A549 treated with ZK216348 at 1 μM for 4 hours (cell line): ENCODE data around the gene NXPH4. TPM values are rescaled to one million over a fixed set of nuclear protein-coding genes. Genes with fewer than 3 reads are reported as not detected.

Experiments
- total RNA-seq: library from RNA; stranded (reverse); fragments of 200-300 nt; extraction: Qiagen RNA extraction; gene quantifications from 5 replicates; pipeline ENCODE4 v1.2.3, GENCODE V29; 2022; ENCODE audit warnings: low read depth

The NXPH4 gene
- total RNA-seq: 2.7 to 6.3 TPM (median 5.1 TPM) in 5 replicates

DNA sequence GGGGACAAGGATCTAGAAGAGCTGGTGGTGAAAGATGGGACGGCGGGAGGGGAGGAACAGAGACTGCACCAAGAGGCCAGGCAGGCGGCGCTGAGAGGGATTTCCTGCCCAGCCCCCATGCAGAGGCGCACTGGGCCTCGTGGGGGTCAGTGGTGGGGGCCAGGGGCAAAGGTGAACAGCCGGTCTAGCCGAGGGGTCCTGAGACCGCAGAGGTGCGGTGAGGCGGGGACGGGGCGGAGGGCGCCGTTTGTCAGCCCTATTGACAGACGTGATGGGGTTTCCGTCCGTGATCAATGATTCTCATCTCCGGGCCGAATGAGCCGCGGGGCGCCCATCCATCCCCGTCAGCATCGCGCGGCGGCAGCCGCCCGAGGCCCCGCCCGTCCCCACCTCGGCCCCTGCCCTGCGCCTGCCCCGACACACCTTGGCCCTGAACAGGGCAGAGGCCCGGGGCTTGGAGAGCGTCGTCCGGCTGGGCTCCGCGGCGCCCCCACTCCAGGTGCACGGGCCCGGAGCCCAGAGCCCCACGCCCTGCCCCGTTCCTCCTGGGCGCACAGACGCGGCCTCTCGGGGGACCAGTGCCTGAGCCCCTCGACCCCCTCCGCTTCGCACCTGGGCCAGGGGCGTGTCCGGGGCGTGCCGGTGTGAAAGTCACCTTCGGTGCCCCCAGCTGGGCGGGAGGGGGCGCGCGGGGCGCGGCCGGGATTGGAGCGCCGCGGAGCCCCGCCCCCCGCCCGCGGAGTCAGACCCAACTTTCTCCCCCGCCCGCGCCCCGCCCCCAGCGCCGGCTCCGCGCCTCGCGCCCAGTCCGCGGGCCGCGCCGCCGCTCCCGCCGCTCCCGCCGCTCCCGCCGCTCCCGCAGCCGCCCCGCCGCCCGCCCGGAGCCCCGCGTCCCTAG lies at the start of gene NXPH4:
Gene NXPH4 (plus strand): TSS at position 781 of the 898 bp plus-strand sequence. CDS start 176 bp downstream, outside the sequence.

DNA sequence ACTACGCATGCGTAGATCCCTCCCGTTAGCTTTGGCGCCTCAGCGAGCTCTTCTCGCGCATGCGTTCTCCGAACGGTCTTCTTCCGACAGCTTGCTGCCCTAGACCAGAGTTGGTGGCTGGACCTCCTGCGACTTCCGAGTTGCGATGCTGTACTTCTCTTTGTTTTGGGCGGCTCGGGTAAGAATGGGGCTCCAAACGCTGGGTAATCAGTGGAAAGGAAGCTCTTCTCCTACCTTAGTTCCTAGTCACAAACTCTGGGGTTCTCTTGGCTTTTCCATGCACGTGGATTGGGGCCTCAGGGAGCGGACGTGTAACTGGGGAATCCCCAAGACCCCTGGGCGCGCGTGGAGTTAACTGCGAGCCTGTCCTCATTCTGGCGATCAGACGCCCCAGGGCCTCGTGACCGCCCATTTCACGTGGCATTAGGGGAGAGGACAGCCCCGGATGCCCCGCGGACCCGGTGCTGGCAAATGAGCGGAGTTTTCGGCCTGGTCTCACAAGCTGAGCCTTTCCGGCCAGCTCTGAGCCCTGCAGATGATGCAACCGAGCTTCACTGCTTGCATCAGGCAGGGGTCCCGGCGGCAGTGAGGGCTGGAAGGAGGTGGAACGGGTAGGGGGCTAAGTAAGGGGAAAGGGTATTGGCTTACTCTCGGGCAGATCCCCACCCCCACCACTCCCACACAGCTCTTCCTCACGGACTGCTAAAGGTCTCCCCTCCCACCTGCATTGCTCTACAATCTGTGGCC lies 13.2 kb downstream of the NXPH4 start, which contains the start of gene SHMT2:
Gene SHMT2 (plus strand): TSS at position 78 of the 747 bp plus-strand sequence. CDS start 68 bp downstream, at position 146.

DNA sequence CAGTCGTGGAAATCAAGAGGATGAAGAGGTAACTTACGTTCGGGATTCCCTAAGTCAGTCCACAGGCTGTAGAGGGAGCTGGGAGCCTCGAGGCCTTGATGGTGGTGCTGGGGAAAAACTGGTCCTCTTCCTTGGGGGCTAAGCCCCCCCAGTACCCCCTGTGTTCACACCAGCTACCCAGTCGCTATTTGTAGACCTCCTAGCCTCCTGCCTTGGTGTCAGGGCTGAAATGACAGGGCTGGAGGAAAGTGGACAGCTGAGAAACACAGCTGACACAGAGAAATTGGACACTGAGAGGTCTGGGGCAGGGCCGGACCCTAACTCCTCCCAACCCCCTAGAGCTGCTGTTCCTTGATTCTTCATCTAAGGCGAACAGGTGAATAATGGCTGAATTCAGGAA lies 34.4 kb downstream of the NXPH4 start, which contains the start of gene STAC3:
Gene STAC3 (minus strand): TSS at position 232 of the 400 bp plus-strand sequence. CDS start 1,551 bp downstream, outside the sequence.

Other genes starting within 250 kb of the NXPH4 start
- 4.2 to 6.6 TPM (median 5.5 TPM) in 5 replicates for gene ZBTB39, start 210.2 kb upstream of the NXPH4 start, total RNA-seq
- 0.39 TPM in 1 of 5 replicates, not detected in the others for gene TAC3, start 200.3 kb upstream of the NXPH4 start, total RNA-seq
- 0.16 to 0.68 TPM (median 0.55 TPM) in 5 replicates for gene MYO1A, start 166.7 kb upstream of the NXPH4 start, total RNA-seq
- 11.8 to 18.5 TPM (median 15.2 TPM) in 5 replicates for gene NEMP1, start 138.0 kb upstream of the NXPH4 start, total RNA-seq
- gene NAB2, start 127.7 kb upstream of the NXPH4 start, total RNA-seq: 12.9 to 18.3 TPM (median 16.7 TPM) in 5 replicates
- gene STAT6, start 105.4 kb upstream of the NXPH4 start, total RNA-seq: 35.4 to 53.5 TPM (median 50.3 TPM) in 5 replicates
- gene LRP1, start 88.3 kb upstream of the NXPH4 start, total RNA-seq: 11.1 to 24.4 TPM (median 17.6 TPM) in 5 replicates
- gene LRP1-AS, start 69.2 kb upstream of the NXPH4 start, total RNA-seq: not detected in 5 replicates
- 92.0 to 137 TPM (median 126 TPM) in 5 replicates for gene SHMT2, start 12.9 kb downstream of the NXPH4 start, total RNA-seq
- gene STAC3, start 34.4 kb downstream of the NXPH4 start, total RNA-seq: 0.17 to 0.68 TPM (median 0.36 TPM) in 5 replicates
- 8.3 to 11.7 TPM (median 9.0 TPM) in 5 replicates for gene R3HDM2, start 214.2 kb downstream of the NXPH4 start, total RNA-seq
- gene INHBC, start 218.0 kb downstream of the NXPH4 start, total RNA-seq: 0.07 TPM in 1 of 5 replicates, not detected in the others
- 0.07 to 0.11 TPM in 2 of 5 replicates, not detected in the others for gene INHBE, start 238.5 kb downstream of the NXPH4 start, total RNA-seq
- 3.9 to 8.8 TPM (median 7.3 TPM) in 5 replicates for gene GLI1, start 243.0 kb downstream of the NXPH4 start, total RNA-seq